Small intestine (tissue), 4 donors: ENCODE data around the gene VWF. TPM values are rescaled to one million over a fixed set of nuclear protein-coding genes. Genes with fewer than 3 reads are reported as not detected.

ENCODE experiments used
- polyA plus RNA-seq, 4 donors: library from polyadenylated mRNA; stranded (reverse) in 3 of 4; unstranded in 1 of 4; fragments of 200-250 nt in 3 of 4; fragments of 120-200 nt in 1 of 4; gene quantifications; one replicate each; pipeline versions ENCODE4 v1.2.1 to v1.2.3, GENCODE V29; 2013
- donor health status: healthy with polysubstance abuse.
- donor health status: Bipolar disorder and iron deficiency.
- donor health status: healthy.

The VWF gene
- polyA plus RNA-seq, 4 donors: 2.2 to 82.9 (median 6.1) TPM

Other genes with a start within 250 kb of the VWF start
- gene ANO2, start 179.4 kb downstream of the VWF start, polyA plus RNA-seq: 1 to 10 TPM in 1 of 4 donors, under 1 TPM in 1, not detected in 2; 0.31 to 6.2 TPM
- gene CD9, start 75.7 kb upstream of the VWF start, polyA plus RNA-seq: 100 to 1,000 TPM in 2 of 4 donors, 10 to 100 TPM in 2; 46.2 to 296 (median 139) TPM
- 100 to 1,000 TPM in 3 of 4 donors, 10 to 100 TPM in 1; 48.0 to 167 (median 119) TPM for gene PLEKHG6, start 186.0 kb upstream of the VWF start, polyA plus RNA-seq
- gene TNFRSF1A, start 217.4 kb upstream of the VWF start, polyA plus RNA-seq: 100 to 1,000 TPM in 2 of 4 donors, 10 to 100 TPM in 2; 77.2 to 108 (median 97.6) TPM